ENCODE measurements around the gene BRD9. TPM values are rescaled to one million over a fixed set of nuclear protein-coding genes. Genes with fewer than 3 reads are reported as not detected.

Gene BRD9
- total and polyA plus RNA-seq, 9 of the 15 experiments (the other 6 are each of a cell fraction or from before 2014, with no cell fraction given), result 2.4 to 68.7 (median 44.9) TPM

Other genes starting within 250 kb of the BRD9 start
- gene TPPP, start 199.4 kb downstream of the BRD9 start, total RNA-seq (2014; rRNA removed), result not detected in 2 replicates
- gene TPPP, start 199.4 kb downstream of the BRD9 start, total RNA-seq (2014; rRNA removed; fragmentation: Illumina TruSeq; extraction: Trizol), result not detected in 2 replicates
- not detected in 2 replicates for gene TPPP, start 199.4 kb downstream of the BRD9 start, total RNA-seq (2015; rRNA removed; fragmentation: Illumina TruSeq; extraction: Trizol)
- 0.07 TPM in 2 replicates for gene TPPP, start 199.4 kb downstream of the BRD9 start, total RNA-seq (2021)
- 0.01 and 0.03 TPM in 2 replicates for gene TPPP, start 199.4 kb downstream of the BRD9 start, polyA plus RNA-seq (2011; rRNA removed)
- 0.01 TPM in 1 of 2 replicates, not detected in the other for gene TPPP, start 199.4 kb downstream of the BRD9 start, polyA plus RNA-seq (2014; fragmentation: Illumina TruSeq; extraction: Trizol)
- not detected for gene TPPP, start 199.4 kb downstream of the BRD9 start, polyA plus RNA-seq (2014; fragmentation: Nextera tagmentation; extraction: Ambion mirVana)
- gene TPPP, start 199.4 kb downstream of the BRD9 start, polyA plus RNA-seq (2014; rRNA removed), result not detected in 2 replicates
- 0.12 and 0.23 TPM in 2 replicates for gene ZDHHC11B, start 108.1 kb downstream of the BRD9 start, total RNA-seq (2014; rRNA removed)
- gene ZDHHC11B, start 108.1 kb downstream of the BRD9 start, total RNA-seq (2014; rRNA removed; fragmentation: Illumina TruSeq; extraction: Trizol), result 0.15 and 0.22 TPM in 2 replicates
- gene ZDHHC11B, start 108.1 kb downstream of the BRD9 start, total RNA-seq (2015; rRNA removed; fragmentation: Illumina TruSeq; extraction: Trizol), result 0.30 TPM in 1 of 2 replicates, not detected in the other
- gene ZDHHC11B, start 108.1 kb downstream of the BRD9 start, total RNA-seq (2021), result 0.16 TPM in 1 of 2 replicates, not detected in the other
- 0.08 and 0.21 TPM in 2 replicates for gene ZDHHC11B, start 108.1 kb downstream of the BRD9 start, polyA plus RNA-seq (2011; rRNA removed)
- gene ZDHHC11B, start 108.1 kb downstream of the BRD9 start, polyA plus RNA-seq (2014; fragmentation: Illumina TruSeq; extraction: Trizol), result 0.08 and 0.15 TPM in 2 replicates
- under 1 TPM in 1 of 2 experiments, not detected in 1; 0.03 TPM for gene ZDHHC11B, start 108.1 kb downstream of the BRD9 start, polyA plus RNA-seq (2014; fragmentation: Nextera tagmentation; extraction: Ambion mirVana)
- 0.07 TPM in 1 of 2 replicates, not detected in the other for gene ZDHHC11B, start 108.1 kb downstream of the BRD9 start, polyA plus RNA-seq (2014; rRNA removed)
- 0.20 and 1.5 TPM in 2 replicates for gene ZDHHC11, start 41.8 kb downstream of the BRD9 start, total RNA-seq (2014; rRNA removed)
- 0.40 and 0.45 TPM in 2 replicates for gene ZDHHC11, start 41.8 kb downstream of the BRD9 start, total RNA-seq (2014; rRNA removed; fragmentation: Illumina TruSeq; extraction: Trizol)
- 0.29 and 0.30 TPM in 2 replicates for gene ZDHHC11, start 41.8 kb downstream of the BRD9 start, total RNA-seq (2015; rRNA removed; fragmentation: Illumina TruSeq; extraction: Trizol)
- 2.2 and 2.3 TPM in 2 replicates for gene ZDHHC11, start 41.8 kb downstream of the BRD9 start, total RNA-seq (2021)
- gene ZDHHC11, start 41.8 kb downstream of the BRD9 start, polyA plus RNA-seq (2011; rRNA removed), result 0.99 and 1.2 TPM in 2 replicates
- 0.52 and 1.4 TPM in 2 replicates for gene ZDHHC11, start 41.8 kb downstream of the BRD9 start, polyA plus RNA-seq (2014; fragmentation: Illumina TruSeq; extraction: Trizol)
- gene ZDHHC11, start 41.8 kb downstream of the BRD9 start, polyA plus RNA-seq (2014; fragmentation: Nextera tagmentation; extraction: Ambion mirVana), result under 1 TPM; 0.07 to 0.21 TPM
- 0.97 and 1.4 TPM in 2 replicates for gene ZDHHC11, start 41.8 kb downstream of the BRD9 start, polyA plus RNA-seq (2014; rRNA removed)
- 48.2 and 68.7 TPM in 2 replicates for gene TRIP13, start 83 bp upstream of the BRD9 start, total RNA-seq (2014; rRNA removed)
- 55.2 and 56.8 TPM in 2 replicates for gene TRIP13, start 83 bp upstream of the BRD9 start, total RNA-seq (2014; rRNA removed; fragmentation: Illumina TruSeq; extraction: Trizol)
- gene TRIP13, start 83 bp upstream of the BRD9 start, total RNA-seq (2015; rRNA removed; fragmentation: Illumina TruSeq; extraction: Trizol), result 45.1 and 50.8 TPM in 2 replicates
- gene TRIP13, start 83 bp upstream of the BRD9 start, total RNA-seq (2021), result 50.0 and 53.2 TPM in 2 replicates
- 93.2 and 116 TPM in 2 replicates for gene TRIP13, start 83 bp upstream of the BRD9 start, polyA plus RNA-seq (2011; rRNA removed)
- gene TRIP13, start 83 bp upstream of the BRD9 start, polyA plus RNA-seq (2014; fragmentation: Illumina TruSeq; extraction: Trizol), result 62.6 and 73.0 TPM in 2 replicates
- 10 to 100 TPM; 24.1 to 28.9 TPM for gene TRIP13, start 83 bp upstream of the BRD9 start, polyA plus RNA-seq (2014; fragmentation: Nextera tagmentation; extraction: Ambion mirVana)
- gene TRIP13, start 83 bp upstream of the BRD9 start, polyA plus RNA-seq (2014; rRNA removed), result 65.2 and 73.4 TPM in 2 replicates
- gene NKD2, start 116.0 kb upstream of the BRD9 start, total RNA-seq (2014; rRNA removed), result 0.12 and 0.64 TPM in 2 replicates
- gene NKD2, start 116.0 kb upstream of the BRD9 start, total RNA-seq (2014; rRNA removed; fragmentation: Illumina TruSeq; extraction: Trizol), result not detected in 2 replicates
- not detected in 2 replicates for gene NKD2, start 116.0 kb upstream of the BRD9 start, total RNA-seq (2015; rRNA removed; fragmentation: Illumina TruSeq; extraction: Trizol)
- 0.35 and 0.38 TPM in 2 replicates for gene NKD2, start 116.0 kb upstream of the BRD9 start, total RNA-seq (2021)
- gene NKD2, start 116.0 kb upstream of the BRD9 start, polyA plus RNA-seq (2011; rRNA removed), result 0.20 and 0.65 TPM in 2 replicates
- gene NKD2, start 116.0 kb upstream of the BRD9 start, polyA plus RNA-seq (2014; fragmentation: Illumina TruSeq; extraction: Trizol), result not detected in 2 replicates
- not detected for gene NKD2, start 116.0 kb upstream of the BRD9 start, polyA plus RNA-seq (2014; fragmentation: Nextera tagmentation; extraction: Ambion mirVana)
- gene NKD2, start 116.0 kb upstream of the BRD9 start, polyA plus RNA-seq (2014; rRNA removed), result 0.09 TPM in 1 of 2 replicates, not detected in the other
- 1.1 and 1.3 TPM in 2 replicates for gene SLC12A7, start 219.3 kb upstream of the BRD9 start, total RNA-seq (2014; rRNA removed)
- gene SLC12A7, start 219.3 kb upstream of the BRD9 start, total RNA-seq (2014; rRNA removed; fragmentation: Illumina TruSeq; extraction: Trizol), result 0.11 and 0.22 TPM in 2 replicates
- 0.51 and 0.53 TPM in 2 replicates for gene SLC12A7, start 219.3 kb upstream of the BRD9 start, total RNA-seq (2015; rRNA removed; fragmentation: Illumina TruSeq; extraction: Trizol)
- 1.8 and 1.9 TPM in 2 replicates for gene SLC12A7, start 219.3 kb upstream of the BRD9 start, total RNA-seq (2021)
- 3.1 and 15.7 TPM in 2 replicates for gene SLC12A7, start 219.3 kb upstream of the BRD9 start, polyA plus RNA-seq (2011; rRNA removed)
- gene SLC12A7, start 219.3 kb upstream of the BRD9 start, polyA plus RNA-seq (2014; fragmentation: Illumina TruSeq; extraction: Trizol), result 0.56 and 0.83 TPM in 2 replicates
- under 1 TPM; 0.01 to 0.04 TPM for gene SLC12A7, start 219.3 kb upstream of the BRD9 start, polyA plus RNA-seq (2014; fragmentation: Nextera tagmentation; extraction: Ambion mirVana)
- gene SLC12A7, start 219.3 kb upstream of the BRD9 start, polyA plus RNA-seq (2014; rRNA removed), result 0.73 and 1.0 TPM in 2 replicates

Data from K562 (cell line).